GM19351 (cell line): ENCODE results near the gene MTCL1.

Experiments
- ATAC-seq: cut with Tn5 transposase; IDR thresholded peaks from one replicate; pipeline ENCODE4 v1.9.1; 2021; ENCODE audit warnings: mild to moderate bottlenecking, moderate library complexity; ENCODE audit not compliant: unreplicated experiment

MTCL1 gene

GRCh38 chr18:8826971-8827370 lies 121.6 kb downstream of the MTCL1 start:
- no peak for ATAC-seq

- no peak for ATAC-seq
Observed at GRCh38 chr18:8828300-8828699, 122.9 kb downstream of the MTCL1 start.

GRCh38 chr18:8828798-8829197 lies 123.4 kb downstream of the MTCL1 start:
- no peak for ATAC-seq

- no peak for ATAC-seq
Observed at GRCh38 chr18:8830067-8831060, 125.0 kb downstream of the MTCL1 start.

- no peak for ATAC-seq
Observed at GRCh38 chr18:8831112-8831511, 125.8 kb downstream of the MTCL1 start.

- ATAC-seq: no peak
Observed at GRCh38 chr18:8831531-8831930, 126.2 kb downstream of the MTCL1 start.

GRCh38 chr18:8833480-8833879 lies 128.1 kb downstream of the MTCL1 start:
- no peak for ATAC-seq

GRCh38 chr18:8834881-8835280 lies 129.5 kb downstream of the MTCL1 start:
- ATAC-seq: no peak

GRCh38 chr18:8835521-8835953 lies 130.2 kb downstream of the MTCL1 start:
- ATAC-seq: no peak

- ATAC-seq: no peak
Observed at GRCh38 chr18:8839281-8839680, 133.9 kb downstream of the MTCL1 start.

GRCh38 chr18:8841781-8842485 lies 136.6 kb downstream of the MTCL1 start:
- no peak for ATAC-seq

GRCh38 chr18:8842506-8842905 lies 137.2 kb downstream of the MTCL1 start:
- ATAC-seq: no peak

- ATAC-seq: no peak
Observed at GRCh38 chr18:8843005-8843404, 137.6 kb downstream of the MTCL1 start.

GRCh38 chr18:8844721-8845148 lies 139.4 kb downstream of the MTCL1 start:
- no peak for ATAC-seq

- no peak for ATAC-seq
Observed at GRCh38 chr18:8845506-8845905, 140.2 kb downstream of the MTCL1 start.

GRCh38 chr18:8847066-8847755 lies 141.9 kb downstream of the MTCL1 start:
- ATAC-seq: no peak

GRCh38 chr18:8847900-8848299 lies 142.5 kb downstream of the MTCL1 start:
- ATAC-seq: no peak

GRCh38 chr18:8848541-8848940 lies 143.2 kb downstream of the MTCL1 start:
- ATAC-seq: no peak

GRCh38 chr18:8849696-8850095 lies 144.3 kb downstream of the MTCL1 start:
- ATAC-seq: no peak

GRCh38 chr18:8851659-8852058 lies 146.3 kb downstream of the MTCL1 start:
- ATAC-seq: no peak

- no peak for ATAC-seq
Observed at GRCh38 chr18:8854550-8854949, 149.2 kb downstream of the MTCL1 start.
